HEK293 (cell line): Measurements from ENCODE around the gene PHAF1.

ENCODE experiments used
- CTCF ChIA-PET: fragments of 350-600 bp; formaldehyde crosslinking; extraction: SDS; loops from one replicate; lab custom pipeline; 2021; ENCODE audit warnings: antibody characterized with exemption; lab: Yijun Ruan, JAX
- POLR2A ChIA-PET: fragments of 300-600 bp; formaldehyde crosslinking; extraction: SDS; loops from one replicate; lab custom pipeline; 2020; ENCODE audit warnings: antibody characterized with exemption, inconsistent platforms; lab: Yijun Ruan, JAX
- H3K27ac ChIP-seq: fragments of 200-500 bp; sonication (Bioruptor generic); 2 replicates; pipeline ENCODE4 v1.5.1; 2014; ENCODE audit warnings: low read depth, low read length, control low read depth, inconsistent platforms; ENCODE audit errors: extremely low read depth
- H3K36me3 ChIP-seq, 2 experiments: fragments of 200-500 bp in 1 of 2; sonication (Bioruptor generic) in 1 of 2; 1 replicate in 1 of 2; 2 replicates in 1 of 2; pipeline ENCODE4 v1.5.1; 2014 to 2017; ENCODE audit warnings: inconsistent platforms in 2 of 2, low read length in 2 of 2; ENCODE audit not compliant: control insufficient read depth in 2 of 2, insufficient read depth in 1 of 2
- H3K4me1 ChIP-seq: fragments of 200-500 bp; sonication (Bioruptor generic); 2 replicates; pipeline ENCODE4 v1.5.1; 2014; ENCODE audit warnings: mild to moderate bottlenecking, low read length, inconsistent platforms; ENCODE audit not compliant: control insufficient read depth, insufficient read depth
- H3K4me3 ChIP-seq: 2 replicates; pipeline ENCODE4 v1.5.1; 2011; ENCODE audit warnings: low read depth, mild to moderate bottlenecking, control low read depth, low read length, moderate library complexity
- H3K9me3 ChIP-seq: fragments of 200-500 bp; sonication (Bioruptor generic); 2 replicates; pipeline ENCODE4 v1.5.1; 2014; ENCODE audit warnings: low read depth, low read length, inconsistent platforms; ENCODE audit not compliant: control insufficient read depth, insufficient read depth
- ZBTB11 ChIP-seq: fragments of 450-650 bp; formaldehyde crosslinking; conservative IDR thresholded peaks from 2 replicates; pipeline ENCODE4 v1.5.1; 2016; ENCODE audit warnings: low read depth, missing biosample characterization, missing genetic modification characterization
- ZNF138 ChIP-seq: fragments of 450-650 bp; formaldehyde crosslinking; IDR thresholded peaks from 2 replicates; pipeline ENCODE4 v1.5.1; 2016; ENCODE audit warnings: missing biosample characterization, missing genetic modification characterization, borderline replicate concordance
- ZNF155 ChIP-seq: fragments of 450-650 bp; formaldehyde crosslinking; IDR thresholded peaks from 2 replicates; pipeline ENCODE4 v1.5.1; 2016; ENCODE audit warnings: missing biosample characterization, missing genetic modification characterization
- ZNF184 ChIP-seq: fragments of 450-650 bp; IDR thresholded peaks from 2 replicates; pipeline ENCODE4 v1.5.1; 2018; ENCODE audit warnings: missing biosample characterization, mild to moderate bottlenecking, missing genetic modification characterization
- ZNF19 ChIP-seq: fragments of 450-650 bp; formaldehyde crosslinking; IDR thresholded peaks from 2 replicates; pipeline ENCODE4; 2016; ENCODE audit warnings: missing biosample characterization, missing genetic modification characterization, low read depth
- ZNF398 ChIP-seq: fragments of 450-650 bp; formaldehyde crosslinking; IDR thresholded peaks from 2 replicates; pipeline ENCODE4 v1.5.1; 2017; ENCODE audit warnings: missing biosample characterization, missing genetic modification characterization
- ZNF596 ChIP-seq: fragments of 450-650 bp; IDR thresholded peaks from 2 replicates; pipeline ENCODE4 v1.5.0; 2018; ENCODE audit warnings: missing biosample characterization, mild to moderate bottlenecking, missing genetic modification characterization, moderate library complexity
- ZNF610 ChIP-seq: fragments of 450-650 bp; formaldehyde crosslinking; IDR thresholded peaks from 2 replicates; pipeline ENCODE4 v1.5.1; 2016; ENCODE audit warnings: missing biosample characterization, missing genetic modification characterization, borderline replicate concordance
- ZNF654 ChIP-seq: fragments of 450-650 bp; formaldehyde crosslinking; IDR thresholded peaks from 2 replicates; pipeline ENCODE4 v1.5.1; 2016; ENCODE audit warnings: low read depth, missing biosample characterization, missing genetic modification characterization
- ZNF785 ChIP-seq: fragments of 450-650 bp; formaldehyde crosslinking; IDR thresholded peaks from 2 replicates; pipeline ENCODE4 v1.5.1; 2016; ENCODE audit warnings: missing biosample characterization, missing genetic modification characterization
- ZSCAN30 ChIP-seq: fragments of 450-650 bp; IDR thresholded peaks from 2 replicates; pipeline ENCODE4 v1.5.1; 2018; ENCODE audit warnings: missing biosample characterization, mild to moderate bottlenecking, missing genetic modification characterization, moderate library complexity
- TF ChIP-seq, protein P1 (sequence below): fragments of 450-650 bp; formaldehyde crosslinking; IDR thresholded peaks from 2 replicates; pipeline ENCODE4 v1.5.1; 2016; ENCODE audit warnings: missing biosample characterization, missing genetic modification characterization

PHAF1 gene

DNA sequence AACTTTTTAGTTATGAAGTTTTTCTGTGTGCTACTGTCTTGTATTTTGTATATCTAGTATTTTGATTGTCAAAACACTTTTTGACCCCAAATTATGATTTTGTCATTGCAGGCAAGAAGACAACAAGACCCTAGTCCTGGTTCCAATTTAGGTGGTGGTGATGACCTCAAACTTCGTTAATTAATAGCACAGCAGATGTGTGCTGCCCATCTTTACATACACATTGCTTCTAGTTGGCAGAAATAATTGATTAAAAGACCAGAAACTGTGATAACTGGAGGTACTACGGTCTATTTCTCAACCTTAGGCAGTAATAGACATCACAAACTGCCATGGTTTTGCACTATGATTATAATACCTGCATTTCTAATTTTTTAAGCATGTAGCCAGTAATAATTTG lies 11.1 kb upstream of the PHAF1 start:
- TF ChIP-seq ZBTB11 (tag by site-specific recombination) (no peak), ZNF19 (tag by site-specific recombination) (no peak), ZNF138 (tag by site-specific recombination) (no peak), ZNF596 (no peak), ZNF398 (tag by site-specific recombination) (no peak), ZNF184 (no peak), ZNF785 (tag by site-specific recombination) (no peak)
- TF ChIP-seq, protein P1, sequence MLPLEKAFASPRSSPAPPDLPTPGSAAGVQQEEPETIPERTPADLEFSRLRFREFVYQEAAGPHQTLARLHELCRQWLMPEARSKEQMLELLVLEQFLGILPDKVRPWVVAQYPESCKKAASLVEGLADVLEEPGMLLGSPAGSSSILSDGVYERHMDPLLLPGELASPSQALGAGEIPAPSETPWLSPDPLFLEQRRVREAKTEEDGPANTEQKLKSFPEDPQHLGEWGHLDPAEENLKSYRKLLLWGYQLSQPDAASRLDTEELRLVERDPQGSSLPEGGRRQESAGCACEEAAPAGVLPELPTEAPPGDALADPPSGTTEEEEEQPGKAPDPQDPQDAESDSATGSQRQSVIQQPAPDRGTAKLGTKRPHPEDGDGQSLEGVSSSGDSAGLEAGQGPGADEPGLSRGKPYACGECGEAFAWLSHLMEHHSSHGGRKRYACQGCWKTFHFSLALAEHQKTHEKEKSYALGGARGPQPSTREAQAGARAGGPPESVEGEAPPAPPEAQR: no peak
- ChIA-PET CTCF (interaction anchor here (0.6 to 9.1 kb wide), 5 partner anchors 11 to 138 kb away, joined by 3 to 104 read pairs (median 4); partner anchors contain the start of genes CES3 and PHAF1), POLR2A (no interaction called here)
- 0 out of 2 replicates have a peak overlapping the region, but pooled peaks have one; percentile 16 for H3K27ac ChIP-seq
- no peak overlapping the region for H3K4me3 ChIP-seq
- H3K9me3 ChIP-seq: no peaks in the 10 kb centered on the region
- peaks cover 5% of the 10 kb centered on the region; the same call in 1 of the 2 replicates for H3K4me1 ChIP-seq
- peaks cover 4 to 9% of the 10 kb centered on the region in 2 experiments; a peak in 2 of 3 replicates for H3K36me3 ChIP-seq

DNA sequence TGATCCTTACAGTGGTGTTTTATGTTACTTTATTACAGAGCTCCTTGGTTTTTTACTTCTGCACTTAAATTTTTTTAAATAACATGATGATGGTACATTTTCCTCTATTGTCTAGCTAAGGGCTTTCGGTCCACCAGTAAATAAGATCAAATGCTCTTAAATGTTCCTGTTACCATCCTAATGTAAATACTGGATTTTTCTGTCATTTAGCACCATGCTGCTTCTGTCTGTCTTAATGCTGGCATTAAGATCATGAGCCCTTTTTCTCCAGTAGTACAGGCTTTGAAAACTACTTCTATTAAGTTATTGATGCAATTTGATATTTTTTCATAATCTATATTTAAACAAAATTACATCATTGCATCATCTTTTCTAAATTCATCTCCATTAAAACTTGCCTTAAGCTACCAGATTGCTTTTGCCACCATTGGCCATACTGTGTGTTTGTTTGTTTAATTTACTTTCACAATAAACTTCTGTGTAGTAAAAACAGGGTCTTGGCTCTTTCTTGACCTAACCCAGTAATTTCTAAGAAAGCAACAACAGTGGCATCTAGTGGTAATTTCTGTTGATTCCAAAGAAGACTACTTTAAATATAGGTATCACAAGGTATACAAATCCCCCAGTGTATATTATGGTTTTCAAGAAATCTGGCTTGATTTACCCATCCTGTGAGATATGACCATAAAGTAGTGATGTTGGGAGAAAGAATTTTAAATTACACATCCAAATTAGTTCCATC lies 9.0 kb upstream of the PHAF1 start:
- no peak overlapping the region for H3K4me3 ChIP-seq
- TF ChIP-seq ZSCAN30 (tag by site-specific recombination) (0 out of 2 replicates have a peak, but pooled peaks have one; percentile 25), ZNF155 (no peak), ZNF654 (tag by site-specific recombination) (peak; percentile 62), ZNF610 (tag by site-specific recombination) (peak; percentile 51; the same call in 1 of the 2 replicates)
- CTCF ChIA-PET: interaction anchor here (0.6 to 9.1 kb wide), 25 partner anchors 7 to 1574 kb away, joined by 3 to 104 read pairs (median 4); partner anchors contain the start of gene CES3
- POLR2A ChIA-PET: no interaction called here
- peaks cover 5% of the 10 kb centered on the region; the same call in 1 of the 2 replicates for H3K4me1 ChIP-seq
- no peaks in the 10 kb centered on the region for H3K9me3 ChIP-seq
- H3K36me3 ChIP-seq: peaks cover 4 to 7% of the 10 kb centered on the region in 2 experiments; a peak in 2 of 3 replicates
- no peak overlapping the region for H3K27ac ChIP-seq
